Breast epithelium (tissue), 4 donors: ENCODE measurements around the gene UTP15. TPM values are rescaled to one million over a fixed set of nuclear protein-coding genes. Genes with fewer than 3 reads are reported as not detected.

Experiments used
- DNase-seq, 2 donors: peaks; one replicate each; pipeline ENCODE4 v3.0.0-alpha.2; 2019; ENCODE audit warnings: low spot score in 2 of 2
- H3K27ac ChIP-seq, 2 donors: fragments of 200-600 bp; sonication (generic) in 1 of 2; one replicate each; pipeline ENCODE4 v1.5.1; 2016 to 2019; ENCODE audit warnings: mild to moderate bottlenecking in 1 of 2
- H3K27me3 ChIP-seq, 2 donors: fragments of 200-600 bp; sonication (generic) in 1 of 2; one replicate each; pipeline versions ENCODE4 v1.5.1 to v1.6.0; 2017 to 2019; ENCODE audit warnings: control low read depth in 1 of 2, mild to moderate bottlenecking in 1 of 2
- H3K36me3 ChIP-seq: fragments of 200-600 bp; one replicate; pipeline ENCODE4 v1.5.1; 2019
- H3K4me1 ChIP-seq, 2 donors: fragments of 200-600 bp; sonication (generic); one replicate each; pipeline ENCODE4 v1.5.1; 2016 to 2019; ENCODE audit warnings: control low read depth in 1 of 2
- H3K4me3 ChIP-seq, 3 donors: fragments of 200-600 bp; sonication (generic); 1 replicate in 2 of 3; 2 replicates in 1 of 3; pipeline ENCODE4 v1.5.1; 2016 to 2019; ENCODE audit warnings: mild to moderate bottlenecking in 3 of 3, moderate library complexity in 2 of 3
- H3K9me3 ChIP-seq, 2 donors: fragments of 200-600 bp; sonication (generic) in 1 of 2; one replicate each; pipeline ENCODE4 v1.5.1; 2016 to 2019; ENCODE audit warnings: control low read depth in 1 of 2
- CTCF ChIP-seq, 3 donors: fragments of 450-650 bp; IDR thresholded peaks; one replicate each; pipeline ENCODE4 v1.5.1; 2016 to 2017; ENCODE audit warnings: antibody characterized with exemption in 3 of 3, mild to moderate bottlenecking in 3 of 3, moderate library complexity in 3 of 3
- POLR2A ChIP-seq: fragments of 450-650 bp; IDR thresholded peaks from one replicate; pipeline ENCODE4 v1.6.1; 2016; ENCODE audit warnings: antibody characterized with exemption, mild to moderate bottlenecking, moderate library complexity
- POLR2AphosphoS5 ChIP-seq, 3 donors: sonication (generic); formaldehyde crosslinking; IDR thresholded peaks; one replicate each; pipeline ENCODE4 v1.6.1; 2017; ENCODE audit warnings: antibody characterized with exemption in 3 of 3
- intact Hi-C: fragments of 100-400 bp; cut with DNase I; formaldehyde crosslinking; loops from one replicate; pipeline ENCODE4 v1.15.1; 2023; ENCODE audit warnings: low total_unique reads
- total RNA-seq, 3 donors: library from RNA; depleted of rRNA; stranded (reverse); fragments of >200 nt; gene quantifications; one replicate each; pipeline ENCODE4 v1.1.0, GENCODE V29; 2016

UTP15 gene
- total RNA-seq, 3 donors from 2014 or later = 38.7 to 61.6 (median 39.0) TPM

DNA sequence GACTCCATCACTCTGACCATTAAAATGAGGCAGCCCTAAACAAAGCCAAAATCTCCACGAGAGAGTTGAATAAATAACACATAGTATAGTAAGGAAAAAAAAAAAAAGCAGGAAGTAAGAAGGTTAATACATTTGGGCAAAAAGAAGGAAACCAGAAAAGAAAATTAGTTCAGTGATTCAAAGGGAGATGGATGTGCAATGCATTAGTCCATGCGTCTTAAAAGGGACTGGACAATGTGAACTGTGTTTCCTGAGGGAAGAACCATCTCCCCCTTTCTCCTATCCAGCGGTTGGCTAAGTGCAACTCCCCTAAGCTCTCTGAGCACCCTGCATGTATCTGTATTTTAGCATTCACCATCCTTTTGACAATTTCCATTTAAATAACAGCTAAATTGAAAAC is 1.5 kb upstream of the UTP15 start:
- intact Hi-C loops = no loop called here
- no peaks in the 10 kb centered on the region for H3K9me3 ChIP-seq
- H3K27ac ChIP-seq = peak overlapping the region; percentile 92 to 97

DNA sequence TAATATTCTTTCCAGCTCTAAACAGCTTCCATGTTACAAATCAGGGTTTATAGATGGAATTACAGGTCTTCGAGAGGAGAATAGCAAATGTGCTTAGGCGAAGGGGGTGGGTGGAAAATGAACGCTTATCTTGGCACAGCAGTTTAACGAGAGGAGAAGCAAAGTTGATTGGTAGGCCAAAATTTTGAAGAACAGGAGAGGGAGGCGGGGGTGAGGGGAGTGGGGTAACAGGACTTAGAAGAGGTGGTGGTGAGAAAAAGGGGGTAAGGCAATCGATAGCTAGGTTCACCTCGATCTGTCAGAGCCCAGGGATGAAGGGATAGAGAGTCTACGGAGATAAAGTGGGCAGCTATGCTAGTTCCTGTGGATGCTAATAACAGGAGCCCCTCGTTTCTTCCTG is 868 bp upstream of the UTP15 start:
- Histone ChIP-seq H3K36me3 (peaks cover 9% of the 10 kb centered on the region), H3K4me1 (peaks cover 0 to 10% of the 10 kb centered on the region in 2 donors), H3K9me3 (no peaks in the 10 kb centered on the region), H3K27ac (peak overlapping the region; percentile 92 to 97), H3K27me3 (no peaks in the 10 kb centered on the region), H3K4me3 (peak overlapping the region; percentile 61 to 88 (median 72))
- no peak for DNase-seq
- intact Hi-C loops = no loop called here
- no peak for TF ChIP-seq CTCF (IDR thresholded peaks at IDR 0.05)
- TF ChIP-seq POLR2A = no peak

More for the DNA sequence above, 1.5 kb upstream of the UTP15 start:
- no peaks in the 10 kb centered on the region for H3K27me3 ChIP-seq
- TF ChIP-seq POLR2A (no peak), CTCF (IDR thresholded peaks at IDR 0.05) (no peak), POLR2AphosphoS5 (IDR thresholded peaks at IDR 0.05) (no peak)
- peaks cover 0 to 10% of the 10 kb centered on the region in 2 donors for H3K4me1 ChIP-seq
- peak overlapping the region; percentile 61 to 88 (median 72) for H3K4me3 ChIP-seq
- H3K36me3 ChIP-seq = peaks cover 9% of the 10 kb centered on the region
- no peak for DNase-seq

DNA sequence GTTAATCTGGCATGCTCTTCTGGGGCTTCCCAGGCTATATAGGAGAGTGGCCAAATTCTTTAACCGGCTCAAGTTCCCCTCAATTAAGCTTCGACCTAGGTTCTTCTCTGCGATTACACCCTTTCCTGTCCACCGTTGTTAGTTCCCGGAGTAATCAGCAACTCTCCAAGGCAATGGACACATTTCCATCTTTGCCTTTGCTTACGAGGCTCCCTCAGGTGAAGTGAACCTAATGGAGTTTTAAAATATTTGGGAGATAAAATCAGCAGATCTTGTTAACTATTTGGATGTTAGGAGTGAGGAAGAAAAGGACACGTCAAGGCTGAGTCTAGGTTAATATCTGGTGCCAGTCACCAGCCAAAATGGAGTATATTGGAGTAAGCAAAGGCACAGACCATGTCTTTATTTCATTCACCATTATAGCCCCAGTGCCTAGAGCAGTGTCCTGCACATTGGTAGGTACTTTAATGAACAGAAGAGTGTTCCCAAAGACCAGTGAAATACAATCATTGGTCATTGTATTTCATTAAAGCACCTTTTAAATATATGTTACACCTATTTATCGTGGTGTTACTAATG is 515 bp downstream of the UTP15 start:
- H3K27me3 ChIP-seq = no peaks in the 10 kb centered on the region
- H3K36me3 ChIP-seq = peaks cover 2% of the 10 kb centered on the region
- no peaks in the 10 kb centered on the region for H3K9me3 ChIP-seq
- intact Hi-C loops = no loop called here
- H3K27ac ChIP-seq = peak overlapping the region; percentile 92 to 97
- no peak for DNase-seq
- peak overlapping the region; percentile 61 to 88 (median 72) for H3K4me3 ChIP-seq
- peaks cover 0 to 10% of the 10 kb centered on the region in 2 donors for H3K4me1 ChIP-seq
- no peak for TF ChIP-seq POLR2A
- TF ChIP-seq CTCF (IDR thresholded peaks at IDR 0.05) = no peak
- no peak for TF ChIP-seq POLR2AphosphoS5 (IDR thresholded peaks at IDR 0.05)

DNA sequence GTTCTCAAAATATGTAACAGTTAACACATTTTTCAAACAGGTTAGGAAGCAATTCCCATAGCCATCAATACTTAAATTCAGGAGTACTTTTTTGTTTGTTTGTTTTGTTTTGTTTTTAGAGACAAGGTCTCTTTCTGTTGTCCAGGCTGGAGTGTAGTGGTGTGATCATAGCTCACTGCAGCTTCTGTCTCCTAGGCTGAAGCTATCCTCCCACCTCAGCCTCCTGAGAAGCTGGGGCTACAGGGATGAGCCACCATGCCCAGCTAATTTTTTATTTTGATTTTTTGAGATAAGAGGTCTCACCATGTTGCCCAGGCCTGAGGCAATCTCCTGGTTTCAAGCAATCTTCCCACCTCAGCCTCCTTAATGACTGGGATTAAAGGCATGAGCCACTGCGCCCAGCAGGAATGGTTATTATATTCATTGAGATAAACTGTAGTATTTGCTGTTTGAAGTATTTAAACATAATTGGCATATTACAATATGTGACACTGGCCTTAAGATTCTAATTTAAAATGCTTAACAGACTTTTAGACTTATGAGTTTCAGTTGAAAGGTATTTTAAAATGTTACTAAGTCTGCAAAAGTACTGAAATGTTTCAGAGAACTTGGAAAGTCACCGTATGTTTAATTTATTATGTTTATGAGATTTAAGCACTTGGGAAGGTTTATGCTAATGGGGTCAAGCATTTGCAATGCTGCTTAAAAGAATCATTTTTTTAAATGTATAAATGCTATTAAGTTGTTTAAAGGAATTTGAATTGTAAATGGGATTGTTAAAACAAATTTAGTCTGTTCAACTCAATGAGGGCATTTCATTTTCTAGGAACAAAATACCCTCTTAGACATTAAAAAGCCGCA is 17.0 kb downstream of the UTP15 start:
- no peak overlapping the region for H3K4me3 ChIP-seq
- intact Hi-C loops = no loop called here

More for the DNA sequence above, 17.0 kb downstream of the UTP15 start:
- TF ChIP-seq POLR2A (no peak), POLR2AphosphoS5 (IDR thresholded peaks at IDR 0.05) (no peak), CTCF (IDR thresholded peaks at IDR 0.05) (no peak)
- no peak overlapping the region for H3K27ac ChIP-seq
- H3K36me3 ChIP-seq = no peaks in the 10 kb centered on the region
- H3K27me3 ChIP-seq = no peaks in the 10 kb centered on the region
- DNase-seq = no peak
- no peaks in the 10 kb centered on the region for H3K4me1 ChIP-seq
- no peaks in the 10 kb centered on the region for H3K9me3 ChIP-seq
